DMS114 treated with DMSO at 0.1 percent for 48 hours (cell line): Measurements from ENCODE around the gene SAMMSON.

Experiments used
- DNase-seq: peaks from one replicate; lab custom pipeline; 2025; ENCODE audit not compliant: unreplicated experiment; lab: John Stamatoyannopoulos, UW

The SAMMSON gene

DNA sequence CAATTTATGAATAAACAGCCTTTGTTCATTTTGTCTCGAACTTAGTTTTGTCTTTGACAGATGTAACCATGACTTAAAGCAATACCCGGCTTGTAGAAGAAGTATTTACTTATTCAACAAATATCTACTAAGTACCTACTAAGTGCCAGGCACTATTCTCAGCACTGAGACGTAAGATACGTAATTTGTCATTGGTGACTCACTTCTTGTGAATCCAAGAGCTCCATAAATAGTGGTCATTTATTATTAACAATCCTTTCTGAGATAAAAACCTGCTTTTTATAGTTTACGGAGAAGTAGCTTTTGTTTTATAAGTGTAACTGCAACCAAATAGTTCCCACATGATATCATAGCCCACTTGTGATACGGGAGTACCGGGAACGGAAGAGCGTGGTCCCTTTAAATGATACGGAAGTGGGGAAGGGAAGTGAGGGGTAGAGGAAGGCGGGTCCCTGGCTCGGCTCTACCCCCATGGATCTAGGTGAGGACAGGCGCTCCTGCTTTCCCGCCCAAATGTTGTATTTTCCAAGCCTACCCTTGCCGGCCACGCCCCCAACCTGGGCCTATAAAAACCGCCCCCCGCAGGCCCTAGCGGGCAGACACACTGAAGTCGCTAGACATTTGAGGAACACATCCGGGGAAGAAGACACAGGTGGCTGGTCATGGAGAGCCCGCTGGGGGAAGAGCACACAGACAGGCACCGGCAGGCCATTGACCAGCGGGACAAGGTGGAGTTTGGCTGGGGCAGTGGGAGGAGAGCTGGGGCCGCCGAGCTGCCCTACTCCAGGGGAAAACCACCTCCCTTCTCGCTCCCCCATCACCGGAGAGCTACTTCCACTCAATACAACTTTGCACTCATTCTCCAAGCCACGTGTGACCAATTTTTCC is at the start of gene SAMMSON:
Gene SAMMSON (plus strand): TSS at position 594 of the 888 bp plus-strand sequence.
- peak; percentile 67 for DNase-seq

DNA sequence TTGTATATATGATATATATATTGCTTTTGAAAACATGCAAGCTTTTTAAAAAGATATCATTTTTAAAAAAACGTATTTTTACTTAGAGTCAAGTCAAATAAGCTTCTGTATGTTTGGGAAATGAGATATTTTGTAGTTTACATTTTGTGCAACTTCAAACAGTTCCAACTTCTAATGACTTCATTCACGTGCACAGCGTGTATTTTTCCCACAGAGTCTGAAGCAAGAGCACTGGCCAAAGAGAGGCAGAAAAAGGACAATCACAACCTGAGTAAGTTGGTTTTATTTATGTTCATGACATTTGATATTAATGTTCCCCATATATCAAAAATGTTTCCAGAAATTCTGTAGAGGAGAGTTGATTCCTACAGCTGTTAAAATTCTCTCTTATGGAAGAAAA is 47.9 kb upstream of the SAMMSON start:
- DNase-seq, result no peak

DNA sequence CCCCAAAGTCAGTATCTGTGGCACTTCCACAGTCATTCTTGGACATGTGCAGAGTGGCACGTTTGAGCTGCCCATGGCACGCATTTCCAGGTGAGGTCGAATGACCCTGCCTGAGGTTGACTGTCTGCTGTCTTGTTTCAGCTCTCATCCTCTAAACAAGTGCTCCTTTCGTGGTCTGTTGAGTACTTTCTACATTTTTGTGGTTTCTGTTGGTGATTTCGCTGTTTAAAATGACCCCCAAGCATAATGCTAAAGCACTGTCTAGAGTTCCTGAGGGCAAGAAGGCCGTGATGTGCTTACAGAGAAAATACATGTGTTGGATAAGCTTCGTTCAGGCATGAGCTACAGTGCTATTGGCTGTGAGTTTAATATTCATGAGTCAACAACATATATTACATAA is 40.0 kb upstream of the SAMMSON start:
- no peak for DNase-seq

DNA sequence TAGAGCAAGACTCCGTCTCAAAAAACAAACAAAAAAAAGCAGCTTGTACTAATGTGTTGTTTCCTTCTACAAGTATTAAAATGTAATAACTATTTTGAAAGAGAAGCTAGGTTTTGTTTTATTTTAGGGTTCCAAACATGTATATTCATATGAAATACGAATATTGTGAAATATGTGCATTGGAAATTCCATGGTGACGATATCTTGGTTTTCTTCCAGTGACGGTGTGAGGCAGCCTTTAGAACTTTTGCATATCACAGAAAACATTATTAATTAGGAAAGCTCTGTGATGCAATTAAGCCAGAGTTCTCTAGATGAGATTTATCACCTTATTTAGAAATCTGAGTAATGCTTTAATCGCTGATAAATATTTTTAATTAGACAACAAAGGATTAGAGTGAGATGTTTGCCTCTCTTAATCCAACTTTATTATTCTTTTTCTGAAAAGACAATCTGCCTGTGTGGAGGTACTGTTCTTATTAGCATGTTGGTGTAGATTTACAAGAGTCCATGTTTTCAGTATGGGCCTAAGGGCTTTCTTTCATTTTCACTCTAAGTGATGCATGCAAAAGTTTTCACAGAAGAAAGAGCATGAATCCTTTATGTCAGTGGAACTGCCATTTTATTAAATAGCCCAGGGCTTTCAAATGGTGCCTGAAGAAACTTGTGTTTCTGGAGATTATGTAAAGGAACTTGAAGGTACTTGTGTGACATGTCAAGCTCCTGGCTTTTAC is 37.7 kb upstream of the SAMMSON start:
- no peak for DNase-seq

DNA sequence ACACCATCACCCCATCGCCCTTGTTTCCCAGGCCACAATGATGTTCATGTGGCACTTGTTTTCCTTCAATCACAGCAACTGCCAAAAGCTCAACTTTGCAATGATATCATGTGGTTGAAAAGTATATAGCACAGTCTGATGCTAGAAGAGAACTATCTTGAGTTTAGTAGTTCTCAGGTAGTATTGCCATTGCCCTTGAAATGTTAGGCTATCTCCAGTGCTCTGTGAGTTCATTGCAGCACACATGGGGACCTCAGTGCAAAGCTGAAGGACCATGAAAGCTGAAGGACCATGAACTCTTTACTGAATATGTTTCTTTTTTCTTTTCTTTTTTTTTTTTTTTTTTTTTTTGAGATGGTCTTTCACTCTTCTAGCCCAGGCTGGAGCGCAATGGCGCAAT is 35.9 kb upstream of the SAMMSON start:
- no peak for DNase-seq

DNA sequence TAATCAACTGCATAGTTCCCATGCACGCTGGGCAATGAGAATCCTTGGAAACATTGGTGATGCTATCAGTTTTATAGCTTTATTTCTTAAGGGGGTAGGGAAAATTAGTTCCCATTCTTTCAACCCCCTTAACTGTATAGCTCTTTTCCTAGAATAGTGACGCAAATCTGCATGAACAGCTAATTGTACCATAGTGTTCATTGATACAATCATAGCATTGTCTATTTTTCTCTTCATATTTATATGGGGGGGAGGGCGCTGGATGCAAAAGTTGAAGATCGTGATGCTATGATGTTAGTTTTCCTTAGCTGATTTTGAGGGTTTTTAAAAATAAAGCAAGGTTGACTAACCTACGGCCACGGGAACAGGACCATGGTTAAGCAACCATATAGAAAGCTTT is 32.4 kb upstream of the SAMMSON start:
- no peak for DNase-seq

DNA sequence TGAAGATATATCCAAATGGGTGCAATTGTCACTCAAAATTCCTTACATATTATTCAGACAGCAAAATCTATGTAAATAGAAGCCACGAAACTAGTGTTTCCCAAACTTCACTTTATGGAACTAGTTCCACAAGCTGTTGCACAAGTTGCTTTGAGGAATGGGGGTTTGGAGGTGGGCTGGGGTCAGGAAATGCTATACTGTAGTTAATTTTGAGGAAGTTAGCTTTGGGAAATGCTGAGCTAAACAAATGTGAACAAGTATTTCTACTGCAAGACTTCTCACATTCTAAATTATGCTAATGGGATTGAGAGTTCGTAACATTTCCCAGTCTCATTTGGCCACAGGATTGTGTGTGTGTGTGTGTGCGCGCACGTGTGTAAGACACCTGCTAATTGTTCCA is 28.7 kb upstream of the SAMMSON start:
- no peak for DNase-seq

DNA sequence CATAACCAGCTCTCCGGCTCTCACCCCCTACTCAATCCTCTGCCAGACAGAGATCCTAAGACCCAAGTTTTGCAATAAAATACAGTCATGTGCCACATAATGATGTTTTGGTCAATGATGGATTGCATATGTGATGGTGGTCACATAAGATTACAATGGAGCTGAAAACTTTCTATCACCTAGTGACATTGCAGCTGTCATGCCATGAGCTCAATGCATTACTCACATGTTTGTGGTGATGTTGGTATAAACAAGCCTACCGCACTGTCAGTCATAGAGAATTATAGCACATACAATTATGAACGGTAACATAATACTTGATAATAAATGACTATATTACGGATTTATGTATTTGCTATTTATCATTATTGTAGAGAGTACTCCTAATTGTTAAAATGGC is 26.9 kb upstream of the SAMMSON start:
- no peak for DNase-seq

DNA sequence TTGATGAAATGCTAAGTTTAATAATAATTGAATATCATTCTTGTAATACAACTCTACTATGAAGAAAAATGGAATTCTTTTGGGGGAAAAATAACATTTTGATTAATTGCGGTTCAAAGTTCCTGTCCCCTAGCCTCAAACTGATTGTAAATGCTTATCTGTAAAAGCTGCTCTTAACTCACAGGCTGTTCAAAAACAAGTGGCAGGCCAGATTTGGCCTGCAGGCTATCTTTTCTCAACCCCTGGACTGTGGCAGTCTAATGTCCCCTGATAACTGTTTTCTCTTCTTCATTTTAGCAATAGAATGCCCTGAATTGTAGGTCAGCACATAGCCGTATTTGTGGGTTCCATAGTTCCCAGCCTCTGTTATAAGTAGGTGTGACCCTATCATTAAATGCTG is 23.5 kb upstream of the SAMMSON start:
- no peak for DNase-seq

DNA sequence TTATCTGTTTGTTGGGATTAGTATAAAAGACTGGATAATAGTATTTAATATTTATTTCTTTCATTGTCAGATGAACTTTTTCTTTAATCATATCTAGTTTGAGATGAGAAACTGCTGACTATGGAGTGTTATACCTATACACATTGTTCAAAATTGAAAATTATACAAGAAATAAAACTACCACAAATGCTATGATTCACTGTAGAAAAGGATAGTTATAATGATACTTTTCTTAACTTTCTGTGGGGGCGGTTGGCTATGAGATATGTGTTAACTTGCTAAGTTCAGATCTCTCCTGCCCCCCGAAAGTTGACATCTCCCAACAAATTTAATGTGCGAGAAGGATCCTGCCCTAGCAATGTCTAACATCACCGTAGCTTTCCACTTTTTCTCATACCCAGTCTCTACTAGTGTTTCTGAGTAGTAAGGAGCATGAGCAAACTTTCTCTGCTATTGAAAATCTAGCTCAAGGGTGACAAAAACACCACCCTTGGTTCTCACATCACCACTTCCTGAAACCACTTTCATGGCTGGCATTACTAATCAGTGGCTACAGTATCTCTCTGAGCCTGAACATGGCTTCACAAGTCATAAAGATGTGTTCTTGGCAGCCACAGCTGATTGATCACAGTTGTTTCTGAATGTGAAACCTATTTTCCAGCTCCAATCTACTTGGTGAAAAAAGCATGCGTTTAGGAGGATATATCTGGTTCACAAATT is 15.8 kb upstream of the SAMMSON start:
- no peak for DNase-seq

DNA sequence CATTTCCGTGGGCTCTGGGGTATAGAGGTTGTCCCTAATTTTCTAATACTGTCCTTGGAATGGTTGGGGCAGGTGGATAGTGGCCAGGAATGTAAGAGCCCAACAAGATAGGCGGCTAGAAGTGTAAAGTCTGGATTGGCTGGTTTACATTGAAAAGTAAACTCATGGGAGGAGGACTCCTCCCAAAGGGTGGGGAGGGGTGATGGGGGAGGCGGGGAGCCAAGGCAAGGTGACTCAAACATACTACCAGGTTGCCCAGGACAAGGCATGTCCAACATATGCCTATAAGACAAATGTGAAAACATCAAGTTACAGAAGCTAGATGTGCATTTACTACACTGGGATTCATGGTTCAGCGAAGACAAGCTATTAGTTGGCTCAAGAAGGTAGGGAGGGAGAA is 14.3 kb upstream of the SAMMSON start:
- DNase-seq, result no peak

DNA sequence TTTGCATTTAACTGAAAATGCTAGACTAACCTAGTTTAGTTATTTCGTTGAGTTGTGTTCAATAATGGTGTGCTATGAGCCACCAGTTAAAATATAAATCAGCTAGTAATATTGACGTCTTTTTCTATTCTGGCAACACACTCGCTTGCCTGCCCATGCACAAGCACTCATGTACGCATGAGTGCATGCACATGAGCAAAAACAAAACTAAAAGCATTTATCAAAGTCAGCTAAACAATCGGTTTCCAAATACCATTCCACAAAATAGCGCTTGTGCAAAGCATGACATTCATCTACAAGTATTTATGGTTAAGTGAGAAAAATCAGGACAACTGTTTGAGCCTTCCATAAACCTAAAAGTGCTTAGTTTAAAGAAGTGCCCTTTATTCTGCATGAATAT is 13.1 kb upstream of the SAMMSON start:
- no peak for DNase-seq

DNA sequence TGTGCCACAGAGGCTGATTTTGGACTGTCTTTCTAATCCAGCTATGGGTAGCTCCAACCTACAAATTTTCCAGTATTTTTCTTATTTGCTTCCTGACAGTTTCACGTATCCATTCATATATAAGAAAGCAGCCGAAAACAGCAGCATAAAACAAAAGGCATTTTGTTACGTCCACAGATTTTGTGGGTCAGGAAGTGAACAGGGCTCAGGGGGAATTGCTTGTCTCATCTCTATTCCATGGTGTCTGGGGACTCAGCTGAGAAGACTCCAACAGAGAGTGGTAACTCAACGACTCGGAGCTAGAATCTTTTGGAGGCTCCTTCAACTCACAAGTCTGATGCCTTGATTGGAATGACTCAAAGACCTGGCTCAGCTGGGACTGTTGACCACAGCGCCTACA is 11.7 kb upstream of the SAMMSON start:
- no peak for DNase-seq

DNA sequence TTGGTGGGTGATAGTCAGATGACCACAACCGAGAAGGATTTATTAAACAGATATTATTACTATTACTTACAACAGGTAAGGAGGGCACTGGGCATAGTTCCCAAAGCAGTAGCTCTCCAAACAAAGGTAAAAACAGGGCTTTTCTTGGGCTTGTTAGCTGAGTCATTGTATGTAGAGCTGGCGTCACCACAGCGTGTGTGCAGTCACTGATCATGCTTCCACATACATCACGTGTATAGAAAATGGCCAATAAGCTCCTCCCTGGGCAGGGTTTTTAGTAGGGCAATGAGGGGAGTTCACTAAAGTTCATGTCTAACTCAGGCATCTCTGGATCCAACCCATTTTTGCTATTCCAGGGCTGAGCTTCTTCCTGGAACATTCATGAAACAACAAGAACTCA is 5.8 kb upstream of the SAMMSON start:
- no peak for DNase-seq

DNA sequence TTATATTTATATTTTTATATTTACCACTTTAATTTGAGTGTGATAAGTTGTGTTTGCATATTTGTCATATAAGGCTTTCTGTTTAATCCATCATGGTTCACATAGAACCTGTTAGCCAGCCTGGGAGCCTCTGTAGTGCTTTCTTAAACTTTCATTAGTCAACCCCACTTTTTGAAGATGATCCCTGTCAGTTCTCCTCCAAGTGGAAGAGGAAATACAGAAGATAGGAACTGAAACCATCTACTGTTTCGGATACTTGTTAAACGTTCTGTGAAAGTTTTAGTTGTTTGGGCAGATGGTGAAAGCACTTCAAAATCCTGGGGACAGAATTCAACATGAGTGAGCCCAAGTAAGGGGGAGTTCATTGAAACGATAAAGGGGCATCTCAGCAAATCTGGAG is 4.6 kb upstream of the SAMMSON start:
- no peak for DNase-seq

DNA sequence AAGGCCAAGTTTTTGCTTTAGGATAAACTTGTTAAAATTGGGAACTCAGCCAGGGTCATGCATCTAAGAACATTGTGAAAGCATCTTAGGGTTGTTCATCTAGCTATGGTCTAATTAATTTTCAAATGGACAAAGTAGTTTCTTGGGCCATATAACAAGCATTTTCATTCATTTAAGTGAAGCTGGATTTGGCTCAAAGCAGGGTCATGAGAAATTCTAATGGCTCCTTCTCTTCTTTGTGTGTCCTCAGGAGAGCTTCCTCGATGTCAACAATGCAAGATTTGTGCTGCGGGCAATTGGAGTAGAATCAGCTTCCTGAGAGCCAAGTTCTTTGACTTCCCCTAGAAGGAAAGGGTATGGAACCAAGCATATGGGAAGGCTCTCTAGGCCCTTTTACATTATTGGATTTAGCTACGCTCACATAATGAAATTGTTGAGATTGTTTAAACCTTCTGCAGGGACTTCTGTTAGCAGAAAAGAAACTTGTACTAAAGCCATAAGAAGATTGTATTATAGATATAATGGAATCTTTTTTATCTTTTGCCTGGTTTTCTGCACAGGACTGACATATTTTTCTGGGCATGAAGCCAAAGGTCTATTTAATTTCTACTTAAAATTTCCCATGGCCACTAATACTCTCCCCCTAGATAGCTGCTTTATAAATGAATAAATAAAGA is 1.8 kb upstream of the SAMMSON start:
- DNase-seq, result no peak

DNA sequence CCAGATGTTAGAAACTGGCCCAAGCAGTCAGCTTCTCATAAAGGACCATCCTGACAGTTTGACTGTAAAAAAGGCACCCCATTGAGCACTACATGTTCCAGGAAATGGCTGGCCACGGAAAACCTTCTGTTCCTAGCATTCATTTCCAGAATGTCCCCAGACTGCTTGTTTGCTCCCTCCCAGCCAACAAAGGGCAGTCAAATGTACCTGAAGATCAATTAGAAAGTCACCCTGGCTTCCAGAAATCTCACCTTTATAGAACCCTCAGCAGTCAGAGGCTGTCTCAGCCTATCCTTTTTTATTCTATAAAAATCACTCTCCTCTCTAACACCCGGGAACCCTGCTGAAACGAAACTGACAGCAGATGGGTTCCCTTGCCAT is 784 bp upstream of the SAMMSON start:
- DNase-seq, result no peak

DNA sequence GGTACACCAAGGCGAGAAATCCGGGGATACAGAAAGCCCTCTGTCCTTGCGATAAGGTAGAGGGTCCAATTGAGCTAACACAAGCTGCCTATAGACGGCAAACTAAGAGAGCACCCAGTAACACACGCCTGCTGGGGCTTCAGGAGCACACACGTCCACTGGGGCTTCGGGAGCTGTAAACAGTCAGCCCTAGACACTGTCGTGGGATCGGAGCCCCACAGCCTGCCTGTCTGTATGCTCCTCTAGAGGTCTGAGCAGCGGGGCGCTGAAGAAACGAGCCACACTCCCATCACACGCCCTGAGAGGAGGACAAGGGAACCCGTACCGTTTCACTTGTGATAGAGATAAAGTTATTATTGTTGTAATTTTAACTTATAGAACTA is 486 bp downstream of the SAMMSON start:
- DNase-seq, result no peak

DNA sequence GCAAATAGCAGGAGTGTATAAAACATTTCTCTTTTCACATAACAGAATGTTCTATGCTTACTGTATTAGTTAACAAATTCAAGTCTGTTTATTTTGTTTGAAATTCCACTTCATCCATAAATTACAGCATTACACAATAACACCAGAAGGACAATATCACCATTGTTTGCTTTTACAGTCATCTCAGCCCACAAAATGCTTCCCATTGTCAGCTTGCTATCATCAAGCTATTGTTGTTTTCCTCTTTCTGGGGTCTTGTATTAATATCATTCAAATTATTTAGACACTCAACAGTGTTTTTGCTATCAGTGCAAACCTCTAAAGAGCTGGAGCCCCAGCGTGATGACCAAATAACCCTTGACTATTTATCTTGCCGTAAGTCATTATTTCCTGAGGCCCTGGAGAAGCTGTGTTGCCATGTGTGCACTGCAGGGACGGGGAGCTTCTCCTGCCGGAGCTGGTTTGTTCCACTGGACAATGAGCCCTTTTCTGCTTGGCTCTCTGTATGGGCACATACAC is 1.1 kb downstream of the SAMMSON start:
- DNase-seq, result no peak

DNA sequence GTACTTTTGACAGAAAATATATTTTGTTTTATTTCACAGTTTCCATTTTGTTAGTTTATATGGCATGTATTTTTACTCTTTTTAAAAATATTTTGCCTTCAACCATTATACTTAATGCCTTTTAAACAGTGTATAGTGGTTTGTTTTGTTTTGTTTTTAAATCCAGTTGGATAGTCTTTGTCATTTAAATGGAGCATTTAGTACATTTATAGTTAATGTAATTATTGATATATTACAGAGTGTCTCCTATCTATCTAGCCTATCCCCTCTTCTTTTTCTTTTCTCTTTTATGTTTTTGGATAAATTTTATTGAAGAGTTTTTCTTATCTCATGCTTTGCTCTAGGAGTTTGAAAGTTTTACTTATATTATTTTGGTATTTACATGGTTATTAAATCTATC is 3.6 kb downstream of the SAMMSON start:
- no peak for DNase-seq

DNA sequence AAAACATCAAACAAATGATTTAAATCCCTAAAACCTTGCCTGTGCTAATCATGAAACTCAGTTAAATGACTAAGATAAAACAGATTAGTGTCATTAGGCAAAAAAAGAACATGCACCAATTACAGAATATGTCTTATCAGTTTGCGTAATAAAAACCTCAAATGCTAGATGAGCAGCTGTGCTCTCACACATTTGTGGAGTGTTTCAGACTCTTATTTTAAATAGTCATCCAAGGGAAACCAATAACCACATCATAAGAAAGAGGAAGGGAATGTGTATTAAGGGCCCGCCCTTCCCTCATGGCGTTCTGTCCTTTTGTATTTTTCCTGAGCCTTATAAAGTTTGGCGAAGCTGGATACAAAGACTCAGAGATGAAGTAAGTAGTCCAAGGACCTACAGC is 6.6 kb downstream of the SAMMSON start:
- no peak for DNase-seq
